WTC11 (cell line): ENCODE measurements around the gene DNAH11. TPM values are rescaled to one million over a fixed set of nuclear protein-coding genes. Genes with fewer than 3 reads are reported as not detected.

ENCODE experiments used
- ATAC-seq: fragments of 200-7000 bp; cut with Tn5 transposase; 2 replicates; pipeline ENCODE4 v1.10.0; 2021; ENCODE audit warnings: mild to moderate bottlenecking, moderate library complexity
- CTCF ChIA-PET: fragments of 300-600 bp; sonication (Branson Sonifier 250); formaldehyde crosslinking; loops from one replicate; lab custom pipeline; 2021; ENCODE audit warnings: antibody characterized with exemption; lab: Charles Lee
- POLR2A ChIA-PET: fragments of 350-600 bp; sonication (Branson Sonifier 250); formaldehyde crosslinking; loops from one replicate; lab custom pipeline; 2021; ENCODE audit warnings: antibody characterized with exemption; lab: Charles Lee
- DNase-seq: peaks from one replicate; pipeline ENCODE4 v3.0.0; 2021; ENCODE audit warnings: low spot score
- H3K27ac Mint-ChIP-seq: 2 replicates; pipeline ENCODE4 v1.8.0; 2021; ENCODE audit warnings: mixed read lengths
- H3K27me3 Mint-ChIP-seq: 2 replicates; pipeline ENCODE4 v1.8.0; 2021; ENCODE audit warnings: low read depth, mild to moderate bottlenecking, moderate library complexity, mixed read lengths
- H3K36me3 Mint-ChIP-seq: 2 replicates; pipeline ENCODE4 v1.8.0; 2021; ENCODE audit warnings: mixed read lengths
- H3K4me1 Mint-ChIP-seq: 2 replicates; pipeline ENCODE4 v1.8.0; 2022; ENCODE audit warnings: mixed read lengths
- H3K4me3 Mint-ChIP-seq: 2 replicates; pipeline ENCODE4 v1.8.0; 2021; ENCODE audit warnings: mild to moderate bottlenecking, moderate library complexity, mixed read lengths
- H3K9me3 Mint-ChIP-seq: 2 replicates; pipeline ENCODE4 v1.8.0; 2021; ENCODE audit warnings: mixed read lengths
- ATF1 ChIP-seq: sonication (generic); formaldehyde crosslinking; IDR thresholded peaks from 2 replicates; pipeline ENCODE4 v1.8.1; 2023; ENCODE audit warnings: mild to moderate bottlenecking, moderate library complexity, missing genetic modification reagents
- CDX4 ChIP-seq: fragments of 250-450 bp; sonication (Bioruptor Pico); IDR thresholded peaks from 2 replicates; pipeline ENCODE4 v1.9.0; 2021; ENCODE audit warnings: moderate library complexity, mild to moderate bottlenecking, inconsistent platforms, borderline replicate concordance
- CREM ChIP-seq: sonication (generic); formaldehyde crosslinking; IDR thresholded peaks from 2 replicates; pipeline ENCODE4 v1.8.1; 2022; ENCODE audit warnings: mild to moderate bottlenecking, missing genetic modification reagents, moderate library complexity
- E2F4 ChIP-seq: sonication (generic); formaldehyde crosslinking; IDR thresholded peaks from 2 replicates; pipeline ENCODE4 v1.8.1; 2022; ENCODE audit warnings: low read depth, mild to moderate bottlenecking, moderate library complexity, missing genetic modification reagents, borderline replicate concordance
- EMX1 ChIP-seq: fragments of 250-450 bp; sonication (Bioruptor Pico); IDR thresholded peaks from 2 replicates; pipeline ENCODE4 v1.8.0; 2021; ENCODE audit warnings: mild to moderate bottlenecking
- FOXK1 ChIP-seq: sonication (generic); formaldehyde crosslinking; IDR thresholded peaks from 2 replicates; pipeline ENCODE4 v1.8.0; 2022; ENCODE audit warnings: mild to moderate bottlenecking, moderate library complexity, missing genetic modification reagents
- FOXP1 ChIP-seq: sonication (generic); formaldehyde crosslinking; IDR thresholded peaks from 2 replicates; pipeline ENCODE4 v1.8.0; 2022; ENCODE audit warnings: missing genetic modification reagents, mild to moderate bottlenecking, moderate library complexity, borderline replicate concordance
- FOXP4 ChIP-seq: sonication (generic); formaldehyde crosslinking; IDR thresholded peaks from 2 replicates; pipeline ENCODE4 v1.8.0; 2022; ENCODE audit warnings: mild to moderate bottlenecking, missing genetic modification reagents
- GRHL2 ChIP-seq: fragments of 250-450 bp; sonication (Bioruptor Pico); IDR thresholded peaks from 2 replicates; pipeline ENCODE4 v1.8.0; 2022; ENCODE audit warnings: mild to moderate bottlenecking, moderate library complexity; ENCODE audit not compliant: insufficient replicate concordance, severe bottlenecking
- HMGA2 ChIP-seq: fragments of 250-450 bp; sonication (Bioruptor Pico); IDR thresholded peaks from 2 replicates; pipeline ENCODE4 v1.4.0; 2021; ENCODE audit warnings: mild to moderate bottlenecking, moderate library complexity
- MXD4 ChIP-seq: fragments of 250-450 bp; sonication (Bioruptor Pico); IDR thresholded peaks from 2 replicates; pipeline ENCODE4 v1.8.0; 2021; ENCODE audit warnings: mild to moderate bottlenecking, moderate library complexity, borderline replicate concordance
- NFE2L1 ChIP-seq: sonication (generic); formaldehyde crosslinking; IDR thresholded peaks from 2 replicates; pipeline ENCODE4 v1.8.1; 2023; ENCODE audit warnings: missing genetic modification reagents
- NFYB ChIP-seq: sonication (generic); formaldehyde crosslinking; conservative IDR thresholded peaks from 2 replicates; pipeline ENCODE4 v1.8.0; 2022; ENCODE audit warnings: low read depth, missing genetic modification reagents
- NR1H2 ChIP-seq: sonication (generic); formaldehyde crosslinking; IDR thresholded peaks from 2 replicates; pipeline ENCODE4 v1.9.0; 2021; ENCODE audit warnings: mild to moderate bottlenecking, moderate library complexity, missing genetic modification reagents
- OVOL2 ChIP-seq: fragments of 250-450 bp; sonication (Bioruptor Pico); IDR thresholded peaks from 2 replicates; pipeline ENCODE4 v1.9.0; 2021; ENCODE audit warnings: mild to moderate bottlenecking, borderline replicate concordance
- PREB ChIP-seq: sonication (generic); formaldehyde crosslinking; IDR thresholded peaks from 2 replicates; pipeline ENCODE4 v1.8.1; 2022; ENCODE audit warnings: mild to moderate bottlenecking, missing genetic modification reagents, moderate library complexity, borderline replicate concordance
- SMAD3 ChIP-seq: sonication (generic); formaldehyde crosslinking; IDR thresholded peaks from 2 replicates; pipeline ENCODE4 v1.8.0; 2022; ENCODE audit warnings: missing genetic modification reagents, mild to moderate bottlenecking, borderline replicate concordance
- SOX15 ChIP-seq: fragments of 250-450 bp; sonication (Bioruptor Pico); IDR thresholded peaks from 2 replicates; pipeline ENCODE4 v1.9.0; 2021; ENCODE audit warnings: mild to moderate bottlenecking
- ZBTB21 ChIP-seq: sonication (generic); formaldehyde crosslinking; IDR thresholded peaks from 2 replicates; pipeline ENCODE4 v1.8.1; 2023; ENCODE audit warnings: mild to moderate bottlenecking, missing genetic modification reagents, borderline replicate concordance
- ZNF219 ChIP-seq: sonication (generic); formaldehyde crosslinking; IDR thresholded peaks from 2 replicates; pipeline ENCODE4 v1.8.0; 2023; ENCODE audit warnings: missing genetic modification reagents, mild to moderate bottlenecking, borderline replicate concordance
- ZNF281 ChIP-seq: sonication (generic); formaldehyde crosslinking; IDR thresholded peaks from 2 replicates; pipeline ENCODE4 v1.8.0; 2023; ENCODE audit warnings: mild to moderate bottlenecking, missing genetic modification reagents
- ZNF425 ChIP-seq: fragments of 250-450 bp; sonication (Bioruptor Pico); conservative IDR thresholded peaks from 2 replicates; pipeline ENCODE4 v1.9.0; 2021; ENCODE audit warnings: mild to moderate bottlenecking
- ZNF512 ChIP-seq: sonication (generic); formaldehyde crosslinking; IDR thresholded peaks from 2 replicates; pipeline ENCODE4 v1.8.1; 2022; ENCODE audit warnings: missing genetic modification reagents, borderline replicate concordance
- total RNA-seq: library from RNA; stranded (reverse); gene quantifications from 3 replicates; pipeline ENCODE4 v1.2.3, GENCODE V29; 2021

DNAH11 gene
- total RNA-seq, 1 experiment from 2014 or later, result 6.4 TPM

- no peak for TF ChIP-seq ZNF425 (CRISPR knock-in tag)
- TF ChIP-seq ZNF219, result no peak
- TF ChIP-seq, all 79 proteins: peak for 0
Measured at GRCh38 chr7:21671859-21672258, 129.0 kb downstream of the DNAH11 start (continued).

GRCh38 chr7:21675255-21675654, 132.4 kb downstream of the DNAH11 start:
- Mint-ChIP-seq H3K36me3 (peaks cover 3% of the 10 kb centered on the region; the same call in 1 of the 2 replicates), H3K27ac (no peak overlapping the region), H3K4me1 (no peaks in the 10 kb centered on the region), H3K4me3 (no peak overlapping the region)
- ATAC-seq (no peak), DNase-seq (no peak)
- TF ChIP-seq FOXP1 (CRISPR knock-in tag) (no peak), ZBTB21 (CRISPR knock-in tag) (no peak), ZNF512 (CRISPR knock-in tag) (no peak), GRHL2 (CRISPR knock-in tag) (no peak), CDX4 (CRISPR knock-in tag) (no peak), ATF1 (no peak), OVOL2 (no peak), E2F4 (no peak), FOXK1 (no peak), NR1H2 (CRISPR knock-in tag) (no peak), ZNF281 (CRISPR knock-in tag) (no peak), CREM (no peak)
- TF ChIP-seq, all 79 proteins: peak for 0
- ChIA-PET POLR2A (no interaction called here), CTCF (no interaction called here)
- peaks cover 11% of the 10 kb centered on the region for H3K9me3 Mint-ChIP-seq
- no peaks in the 10 kb centered on the region; the same call in 1 of the 2 replicates for H3K27me3 Mint-ChIP-seq

- no peak overlapping the region for H3K27ac Mint-ChIP-seq
- CTCF ChIA-PET, result interaction anchor here (1.4 kb wide), 1 partner anchor 77 kb away, joined by 5 read pairs; no protein-coding TSS in a partner anchor
- no peak for ATAC-seq
Measured at GRCh38 chr7:21690705-21691104, 147.9 kb downstream of the DNAH11 start.

More at GRCh38 chr7:21690705-21691104, 147.9 kb downstream of the DNAH11 start:
- peaks cover 6% of the 10 kb centered on the region for H3K36me3 Mint-ChIP-seq
- H3K4me1 Mint-ChIP-seq, result peaks cover 13% of the 10 kb centered on the region
- no peak overlapping the region for H3K4me3 Mint-ChIP-seq
- POLR2A ChIA-PET, result interaction anchor here (0.6 kb wide), 1 partner anchor 666 kb away, joined by 3 read pairs; no protein-coding TSS in a partner anchor
- TF ChIP-seq PREB (no peak), NFYB (CRISPR knock-in tag) (no peak), EMX1 (CRISPR knock-in tag) (no peak), FOXP1 (CRISPR knock-in tag) (no peak), HMGA2 (CRISPR knock-in tag) (no peak), NFE2L1 (no peak), SOX15 (CRISPR knock-in tag) (no peak), MXD4 (CRISPR knock-in tag) (no peak), FOXP4 (CRISPR knock-in tag) (no peak), SMAD3 (CRISPR knock-in tag) (no peak)
- TF ChIP-seq, all 79 proteins: peak for 0
- Mint-ChIP-seq H3K9me3 (peaks cover 8% of the 10 kb centered on the region), H3K27me3 (no peaks in the 10 kb centered on the region)
- DNase-seq, result no peak
